HEK293T (cell line): ENCODE results near the gene GAST.

Experiments used
- ARNT ChIP-seq: fragments of 450-650 bp; IDR thresholded peaks from 2 replicates; pipeline ENCODE4 v1.6.1; 2017; ENCODE audit warnings: mild to moderate bottlenecking
- BHLHE40 ChIP-seq: fragments of 450-650 bp; IDR thresholded peaks from 2 replicates; pipeline ENCODE4 v1.6.1; 2016; ENCODE audit warnings: mild to moderate bottlenecking, moderate library complexity, borderline replicate concordance
- CTBP1 ChIP-seq: fragments of 450-650 bp; IDR thresholded peaks from 2 replicates; pipeline ENCODE4 v1.6.1; 2016; ENCODE audit warnings: borderline replicate concordance
- FOXK2 ChIP-seq: fragments of 450-650 bp; IDR thresholded peaks from 2 replicates; pipeline ENCODE4 v1.6.1; 2016; ENCODE audit warnings: mild to moderate bottlenecking
- SP1 ChIP-seq: fragments of 450-650 bp; IDR thresholded peaks from 2 replicates; pipeline ENCODE4 v1.6.1; 2017
- TF ChIP-seq, protein P1 (sequence below): fragments of 450-650 bp; IDR thresholded peaks from 2 replicates; pipeline ENCODE4 v1.6.1; 2016

DNA sequence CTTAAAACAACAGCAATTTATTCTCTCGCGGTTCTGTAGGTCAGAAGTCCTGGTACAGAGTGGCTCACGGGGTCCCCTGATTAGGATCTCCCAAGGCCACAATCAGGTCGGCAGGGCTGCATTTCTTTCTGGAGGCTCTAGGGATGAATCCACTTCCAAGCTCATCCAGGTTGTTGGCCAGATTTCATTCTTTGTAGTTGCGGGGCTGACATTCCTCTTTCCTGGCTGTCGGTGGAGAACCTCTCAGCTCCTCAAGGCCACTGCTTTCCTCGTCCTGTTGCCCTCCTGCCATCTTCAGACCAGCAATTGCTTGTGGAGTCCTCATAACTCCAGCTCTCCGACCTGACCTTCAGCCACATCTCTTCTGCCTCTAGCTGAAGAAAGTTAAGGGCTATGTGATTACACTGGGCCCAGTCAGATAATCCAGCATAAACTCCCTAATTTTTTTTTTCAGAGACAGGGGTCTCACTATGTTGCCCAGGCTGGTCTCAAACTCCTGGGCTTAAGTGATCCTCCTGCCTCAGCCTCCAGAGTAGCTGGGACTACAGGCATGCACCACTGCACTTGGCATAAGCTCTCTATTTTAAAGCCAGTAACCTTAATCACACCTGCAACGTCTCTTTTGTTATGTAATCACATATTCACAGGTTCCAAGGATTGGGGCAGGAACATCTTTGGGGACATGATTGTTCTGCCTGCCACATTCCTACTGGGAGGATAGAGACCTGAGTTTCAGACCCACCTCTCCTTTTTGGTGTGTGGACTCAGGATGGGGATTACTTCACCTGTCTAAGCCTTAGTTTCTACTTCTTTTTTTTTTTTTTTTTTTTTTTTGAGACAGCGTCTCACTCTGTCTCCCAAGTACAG lies 4.1 kb upstream of the GAST start:
- TF ChIP-seq BHLHE40 (no peak), ARNT (no peak), CTBP1 (no peak), FOXK2 (no peak), SP1 (no peak)
- TF ChIP-seq, protein P1, sequence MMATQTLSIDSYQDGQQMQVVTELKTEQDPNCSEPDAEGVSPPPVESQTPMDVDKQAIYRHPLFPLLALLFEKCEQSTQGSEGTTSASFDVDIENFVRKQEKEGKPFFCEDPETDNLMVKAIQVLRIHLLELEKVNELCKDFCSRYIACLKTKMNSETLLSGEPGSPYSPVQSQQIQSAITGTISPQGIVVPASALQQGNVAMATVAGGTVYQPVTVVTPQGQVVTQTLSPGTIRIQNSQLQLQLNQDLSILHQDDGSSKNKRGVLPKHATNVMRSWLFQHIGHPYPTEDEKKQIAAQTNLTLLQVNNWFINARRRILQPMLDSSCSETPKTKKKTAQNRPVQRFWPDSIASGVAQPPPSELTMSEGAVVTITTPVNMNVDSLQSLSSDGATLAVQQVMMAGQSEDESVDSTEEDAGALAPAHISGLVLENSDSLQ: no peak
